WTC11 (cell line): ENCODE measurements around the gene SERGEF. TPM values are rescaled to one million over a fixed set of nuclear protein-coding genes. Genes with fewer than 3 reads are reported as not detected.

Experiments
- ATAC-seq: fragments of 200-7000 bp; cut with Tn5 transposase; 2 replicates; pipeline ENCODE4 v1.10.0; 2021; ENCODE audit warnings: mild to moderate bottlenecking, moderate library complexity
- CTCF ChIA-PET: fragments of 300-600 bp; sonication (Branson Sonifier 250); formaldehyde crosslinking; loops from one replicate; lab custom pipeline; 2021; ENCODE audit warnings: antibody characterized with exemption; lab: Charles Lee
- POLR2A ChIA-PET: fragments of 350-600 bp; sonication (Branson Sonifier 250); formaldehyde crosslinking; loops from one replicate; lab custom pipeline; 2021; ENCODE audit warnings: antibody characterized with exemption; lab: Charles Lee
- DNase-seq: peaks from one replicate; pipeline ENCODE4 v3.0.0; 2021; ENCODE audit warnings: low spot score
- H3K27ac Mint-ChIP-seq: 2 replicates; pipeline ENCODE4 v1.8.0; 2021; ENCODE audit warnings: mixed read lengths
- H3K27me3 Mint-ChIP-seq: 2 replicates; pipeline ENCODE4 v1.8.0; 2021; ENCODE audit warnings: low read depth, mild to moderate bottlenecking, moderate library complexity, mixed read lengths
- H3K36me3 Mint-ChIP-seq: 2 replicates; pipeline ENCODE4 v1.8.0; 2021; ENCODE audit warnings: mixed read lengths
- H3K4me1 Mint-ChIP-seq: 2 replicates; pipeline ENCODE4 v1.8.0; 2022; ENCODE audit warnings: mixed read lengths
- H3K4me3 Mint-ChIP-seq: 2 replicates; pipeline ENCODE4 v1.8.0; 2021; ENCODE audit warnings: mild to moderate bottlenecking, moderate library complexity, mixed read lengths
- H3K9me3 Mint-ChIP-seq: 2 replicates; pipeline ENCODE4 v1.8.0; 2021; ENCODE audit warnings: mixed read lengths
- FOXJ3 ChIP-seq: sonication (generic); formaldehyde crosslinking; IDR thresholded peaks from 2 replicates; pipeline ENCODE4 v1.9.0; 2021; ENCODE audit warnings: missing genetic modification reagents, mild to moderate bottlenecking, borderline replicate concordance
- FOXP1 ChIP-seq: sonication (generic); formaldehyde crosslinking; IDR thresholded peaks from 2 replicates; pipeline ENCODE4 v1.8.0; 2022; ENCODE audit warnings: missing genetic modification reagents, mild to moderate bottlenecking, moderate library complexity, borderline replicate concordance
- GABPB1 ChIP-seq: sonication (generic); formaldehyde crosslinking; IDR thresholded peaks from 2 replicates; pipeline ENCODE4 v1.8.1; 2023; ENCODE audit warnings: mild to moderate bottlenecking, missing genetic modification reagents
- JUN ChIP-seq: sonication (generic); formaldehyde crosslinking; IDR thresholded peaks from 2 replicates; pipeline ENCODE4 v1.8.0; 2023; ENCODE audit warnings: mild to moderate bottlenecking, missing genetic modification reagents
- MXD4 ChIP-seq: fragments of 250-450 bp; sonication (Bioruptor Pico); IDR thresholded peaks from 2 replicates; pipeline ENCODE4 v1.8.0; 2021; ENCODE audit warnings: mild to moderate bottlenecking, moderate library complexity, borderline replicate concordance
- MYBL2 ChIP-seq: sonication (generic); formaldehyde crosslinking; IDR thresholded peaks from 2 replicates; pipeline ENCODE4 v1.8.1; 2023; ENCODE audit warnings: mild to moderate bottlenecking, moderate library complexity, missing genetic modification reagents
- NFATC4 ChIP-seq: fragments of 250-450 bp; sonication (Bioruptor Pico); IDR thresholded peaks from 2 replicates; pipeline ENCODE4 v1.9.0; 2021; ENCODE audit warnings: mild to moderate bottlenecking
- NR1H2 ChIP-seq: sonication (generic); formaldehyde crosslinking; IDR thresholded peaks from 2 replicates; pipeline ENCODE4 v1.9.0; 2021; ENCODE audit warnings: mild to moderate bottlenecking, moderate library complexity, missing genetic modification reagents
- NR3C1 ChIP-seq: sonication (generic); formaldehyde crosslinking; conservative IDR thresholded peaks from 2 replicates; pipeline ENCODE4 v1.8.1; 2023; ENCODE audit warnings: low read depth, mild to moderate bottlenecking, missing genetic modification reagents
- TCF7 ChIP-seq: sonication (generic); formaldehyde crosslinking; IDR thresholded peaks from 2 replicates; pipeline ENCODE4 v1.8.0; 2022; ENCODE audit warnings: mild to moderate bottlenecking, low read depth, missing genetic modification reagents, moderate library complexity
- ZNF121 ChIP-seq: sonication (generic); formaldehyde crosslinking; IDR thresholded peaks from 2 replicates; pipeline ENCODE4 v1.8.0; 2023; ENCODE audit warnings: missing genetic modification reagents
- ZNF396 ChIP-seq: fragments of 250-450 bp; sonication (Bioruptor Pico); IDR thresholded peaks from 2 replicates; pipeline ENCODE4 v1.8.0; 2021; ENCODE audit warnings: mild to moderate bottlenecking, moderate library complexity, borderline replicate concordance
- ZNF416 ChIP-seq: fragments of 250-450 bp; sonication (Bioruptor Pico); IDR thresholded peaks from 2 replicates; pipeline ENCODE4 v1.9.0; 2021; ENCODE audit warnings: mild to moderate bottlenecking, inconsistent platforms
- total RNA-seq: library from RNA; stranded (reverse); gene quantifications from 3 replicates; pipeline ENCODE4 v1.2.3, GENCODE V29; 2021
- TF ChIP-seq, protein P1 (sequence below): sonication (generic); formaldehyde crosslinking; conservative IDR thresholded peaks from 2 replicates; pipeline ENCODE4 v1.8.1; 2022; ENCODE audit warnings: mild to moderate bottlenecking, missing genetic modification reagents
- TF ChIP-seq, protein P2 (sequence below): sonication (generic); formaldehyde crosslinking; IDR thresholded peaks from 2 replicates; pipeline ENCODE4 v1.8.1; 2023; ENCODE audit warnings: mild to moderate bottlenecking, missing genetic modification reagents
- TF ChIP-seq, protein P3 (sequence below): fragments of 250-450 bp; sonication (Bioruptor Pico); IDR thresholded peaks from 2 replicates; pipeline ENCODE4 v1.9.0; 2021; ENCODE audit warnings: moderate library complexity, mild to moderate bottlenecking, inconsistent platforms, borderline replicate concordance
- TF ChIP-seq, protein P4 (sequence below): sonication (generic); formaldehyde crosslinking; IDR thresholded peaks from 2 replicates; pipeline ENCODE4 v1.8.1; 2023; ENCODE audit warnings: mild to moderate bottlenecking, missing genetic modification reagents, moderate library complexity
- TF ChIP-seq, protein P5 (sequence below): sonication (generic); formaldehyde crosslinking; IDR thresholded peaks from 2 replicates; pipeline ENCODE4 v1.8.1; 2022; ENCODE audit warnings: mild to moderate bottlenecking, moderate library complexity, missing genetic modification reagents
- TF ChIP-seq, protein P6 (sequence below): sonication (generic); formaldehyde crosslinking; IDR thresholded peaks from 2 replicates; pipeline ENCODE4 v1.8.0; 2023; ENCODE audit warnings: missing genetic modification reagents
- TF ChIP-seq, protein P7 (sequence below): sonication (generic); formaldehyde crosslinking; IDR thresholded peaks from 2 replicates; pipeline ENCODE4 v1.8.1; 2022; ENCODE audit warnings: mild to moderate bottlenecking, missing genetic modification reagents, moderate library complexity, borderline replicate concordance
- TF ChIP-seq, protein P8 (sequence below): sonication (generic); formaldehyde crosslinking; IDR thresholded peaks from 2 replicates; pipeline ENCODE4 v1.8.0; 2022; ENCODE audit warnings: mild to moderate bottlenecking, missing genetic modification reagents

The SERGEF gene
- total RNA-seq, 1 experiment from 2014 or later, result 35.5 TPM

DNA sequence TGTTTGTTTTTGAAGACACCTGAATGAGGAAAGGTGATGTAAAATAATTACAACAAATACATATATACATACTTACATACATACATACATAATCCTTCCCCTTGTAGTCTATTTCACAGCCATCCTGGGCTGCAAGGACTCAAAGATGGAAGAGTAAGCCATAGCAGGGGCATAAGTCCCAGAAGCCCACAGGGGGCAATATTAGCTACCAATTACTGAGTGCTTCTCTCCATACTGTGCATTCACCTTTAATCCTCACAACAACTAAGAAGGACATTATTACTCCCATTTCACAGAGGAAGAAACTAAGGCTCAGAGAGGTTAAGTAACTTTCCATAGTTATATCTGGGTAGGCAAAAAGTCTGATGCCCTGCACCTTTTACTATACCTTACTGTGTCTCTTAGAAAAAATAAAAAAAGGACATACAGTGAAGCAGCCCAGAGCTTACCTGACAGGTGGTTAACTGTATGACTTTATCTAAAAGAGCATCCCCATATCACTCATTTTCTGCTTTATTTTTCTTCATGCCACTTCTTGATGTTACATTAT lies 2.7 kb downstream of the SERGEF start (continued):
- TF ChIP-seq, protein P1, sequence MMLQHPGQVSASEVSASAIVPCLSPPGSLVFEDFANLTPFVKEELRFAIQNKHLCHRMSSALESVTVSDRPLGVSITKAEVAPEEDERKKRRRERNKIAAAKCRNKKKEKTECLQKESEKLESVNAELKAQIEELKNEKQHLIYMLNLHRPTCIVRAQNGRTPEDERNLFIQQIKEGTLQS (CRISPR knock-in tag), result no peak

DNA sequence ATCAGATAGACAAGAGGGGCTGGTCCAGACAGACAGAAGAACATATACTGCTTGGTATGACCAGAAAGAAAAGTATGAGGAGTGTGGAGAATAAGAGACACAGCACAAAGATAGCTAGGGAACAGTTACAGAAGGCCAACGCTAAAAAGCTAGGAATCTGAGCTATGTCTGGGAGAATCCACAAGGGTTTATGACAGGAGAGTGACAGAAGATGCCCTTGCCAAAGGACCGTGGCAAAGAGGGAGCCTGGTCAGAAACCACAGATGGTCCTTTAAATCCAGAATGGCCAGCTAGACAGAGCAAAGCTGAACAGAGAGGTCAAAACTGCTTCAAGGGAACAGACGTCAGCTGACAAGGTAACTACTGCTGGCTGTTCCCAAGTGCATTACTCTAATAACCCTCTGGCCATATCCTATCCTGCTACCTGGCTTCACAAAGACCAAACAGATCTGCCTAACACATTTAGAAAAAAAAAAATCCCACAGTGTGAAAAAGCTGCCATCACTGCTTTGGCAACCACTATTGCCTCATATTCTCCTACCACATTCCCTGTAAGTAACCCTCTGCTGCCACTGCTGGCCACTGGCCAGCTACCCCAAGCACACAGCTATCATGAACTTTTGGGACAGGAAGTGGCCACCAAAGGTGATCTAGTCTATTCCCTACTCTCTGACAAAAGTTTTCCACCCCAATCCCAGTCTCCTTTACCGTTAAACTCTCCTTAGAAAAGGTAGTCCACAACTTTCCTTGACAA lies 7.3 kb downstream of the SERGEF start:
- CTCF ChIA-PET, result interaction anchor here (1.0 to 1.2 kb wide), 3 partner anchors 13 to 275 kb away, joined by 3 to 4 read pairs (median 3); no protein-coding TSS in a partner anchor
- ATAC-seq (no peak), DNase-seq (no peak)
- Mint-ChIP-seq H3K36me3 (peaks cover 13% of the 10 kb centered on the region), H3K9me3 (no peaks in the 10 kb centered on the region), H3K27ac (no peak overlapping the region), H3K4me1 (peaks cover 7% of the 10 kb centered on the region), H3K27me3 (no peaks in the 10 kb centered on the region), H3K4me3 (no peak overlapping the region)
- TF ChIP-seq MYBL2 (CRISPR knock-in tag), result no peak
- no peak for TF ChIP-seq ZNF396 (CRISPR knock-in tag)
- no peak for TF ChIP-seq MXD4 (CRISPR knock-in tag)
- no peak for TF ChIP-seq TCF7
- TF ChIP-seq, protein P2, sequence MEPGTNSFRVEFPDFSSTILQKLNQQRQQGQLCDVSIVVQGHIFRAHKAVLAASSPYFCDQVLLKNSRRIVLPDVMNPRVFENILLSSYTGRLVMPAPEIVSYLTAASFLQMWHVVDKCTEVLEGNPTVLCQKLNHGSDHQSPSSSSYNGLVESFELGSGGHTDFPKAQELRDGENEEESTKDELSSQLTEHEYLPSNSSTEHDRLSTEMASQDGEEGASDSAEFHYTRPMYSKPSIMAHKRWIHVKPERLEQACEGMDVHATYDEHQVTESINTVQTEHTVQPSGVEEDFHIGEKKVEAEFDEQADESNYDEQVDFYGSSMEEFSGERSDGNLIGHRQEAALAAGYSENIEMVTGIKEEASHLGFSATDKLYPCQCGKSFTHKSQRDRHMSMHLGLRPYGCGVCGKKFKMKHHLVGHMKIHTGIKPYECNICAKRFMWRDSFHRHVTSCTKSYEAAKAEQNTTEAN (CRISPR knock-in tag), result no peak
- TF ChIP-seq, protein P3, sequence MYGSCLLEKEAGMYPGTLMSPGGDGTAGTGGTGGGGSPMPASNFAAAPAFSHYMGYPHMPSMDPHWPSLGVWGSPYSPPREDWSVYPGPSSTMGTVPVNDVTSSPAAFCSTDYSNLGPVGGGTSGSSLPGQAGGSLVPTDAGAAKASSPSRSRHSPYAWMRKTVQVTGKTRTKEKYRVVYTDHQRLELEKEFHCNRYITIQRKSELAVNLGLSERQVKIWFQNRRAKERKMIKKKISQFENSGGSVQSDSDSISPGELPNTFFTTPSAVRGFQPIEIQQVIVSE (CRISPR knock-in tag), result no peak
- TF ChIP-seq FOXP1 (CRISPR knock-in tag), result no peak
- TF ChIP-seq, protein P4, sequence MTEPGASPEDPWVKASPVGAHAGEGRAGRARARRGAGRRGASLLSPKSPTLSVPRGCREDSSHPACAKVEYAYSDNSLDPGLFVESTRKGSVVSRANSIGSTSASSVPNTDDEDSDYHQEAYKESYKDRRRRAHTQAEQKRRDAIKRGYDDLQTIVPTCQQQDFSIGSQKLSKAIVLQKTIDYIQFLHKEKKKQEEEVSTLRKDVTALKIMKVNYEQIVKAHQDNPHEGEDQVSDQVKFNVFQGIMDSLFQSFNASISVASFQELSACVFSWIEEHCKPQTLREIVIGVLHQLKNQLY (CRISPR knock-in tag), result no peak
- TF ChIP-seq, protein P5, sequence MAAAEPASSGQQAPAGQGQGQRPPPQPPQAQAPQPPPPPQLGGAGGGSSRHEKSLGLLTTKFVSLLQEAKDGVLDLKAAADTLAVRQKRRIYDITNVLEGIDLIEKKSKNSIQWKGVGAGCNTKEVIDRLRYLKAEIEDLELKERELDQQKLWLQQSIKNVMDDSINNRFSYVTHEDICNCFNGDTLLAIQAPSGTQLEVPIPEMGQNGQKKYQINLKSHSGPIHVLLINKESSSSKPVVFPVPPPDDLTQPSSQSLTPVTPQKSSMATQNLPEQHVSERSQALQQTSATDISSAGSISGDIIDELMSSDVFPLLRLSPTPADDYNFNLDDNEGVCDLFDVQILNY (CRISPR knock-in tag), result no peak
- TF ChIP-seq ZNF416 (CRISPR knock-in tag), result no peak
- TF ChIP-seq NR1H2 (CRISPR knock-in tag), result no peak
- TF ChIP-seq NFATC4, result no peak
- TF ChIP-seq, protein P6, sequence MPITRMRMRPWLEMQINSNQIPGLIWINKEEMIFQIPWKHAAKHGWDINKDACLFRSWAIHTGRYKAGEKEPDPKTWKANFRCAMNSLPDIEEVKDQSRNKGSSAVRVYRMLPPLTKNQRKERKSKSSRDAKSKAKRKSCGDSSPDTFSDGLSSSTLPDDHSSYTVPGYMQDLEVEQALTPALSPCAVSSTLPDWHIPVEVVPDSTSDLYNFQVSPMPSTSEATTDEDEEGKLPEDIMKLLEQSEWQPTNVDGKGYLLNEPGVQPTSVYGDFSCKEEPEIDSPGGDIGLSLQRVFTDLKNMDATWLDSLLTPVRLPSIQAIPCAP (CRISPR knock-in tag), result no peak
- TF ChIP-seq, protein P7, sequence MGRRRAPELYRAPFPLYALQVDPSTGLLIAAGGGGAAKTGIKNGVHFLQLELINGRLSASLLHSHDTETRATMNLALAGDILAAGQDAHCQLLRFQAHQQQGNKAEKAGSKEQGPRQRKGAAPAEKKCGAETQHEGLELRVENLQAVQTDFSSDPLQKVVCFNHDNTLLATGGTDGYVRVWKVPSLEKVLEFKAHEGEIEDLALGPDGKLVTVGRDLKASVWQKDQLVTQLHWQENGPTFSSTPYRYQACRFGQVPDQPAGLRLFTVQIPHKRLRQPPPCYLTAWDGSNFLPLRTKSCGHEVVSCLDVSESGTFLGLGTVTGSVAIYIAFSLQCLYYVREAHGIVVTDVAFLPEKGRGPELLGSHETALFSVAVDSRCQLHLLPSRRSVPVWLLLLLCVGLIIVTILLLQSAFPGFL (CRISPR knock-in tag), result no peak
- no peak for TF ChIP-seq ZNF121 (CRISPR knock-in tag)
- TF ChIP-seq NR3C1, result no peak
- no peak for TF ChIP-seq GABPB1 (CRISPR knock-in tag)
- TF ChIP-seq, protein P8, sequence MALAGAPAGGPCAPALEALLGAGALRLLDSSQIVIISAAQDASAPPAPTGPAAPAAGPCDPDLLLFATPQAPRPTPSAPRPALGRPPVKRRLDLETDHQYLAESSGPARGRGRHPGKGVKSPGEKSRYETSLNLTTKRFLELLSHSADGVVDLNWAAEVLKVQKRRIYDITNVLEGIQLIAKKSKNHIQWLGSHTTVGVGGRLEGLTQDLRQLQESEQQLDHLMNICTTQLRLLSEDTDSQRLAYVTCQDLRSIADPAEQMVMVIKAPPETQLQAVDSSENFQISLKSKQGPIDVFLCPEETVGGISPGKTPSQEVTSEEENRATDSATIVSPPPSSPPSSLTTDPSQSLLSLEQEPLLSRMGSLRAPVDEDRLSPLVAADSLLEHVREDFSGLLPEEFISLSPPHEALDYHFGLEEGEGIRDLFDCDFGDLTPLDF (CRISPR knock-in tag), result no peak
- no peak for TF ChIP-seq JUN (CRISPR knock-in tag)
- no peak for TF ChIP-seq FOXJ3 (CRISPR knock-in tag)
- POLR2A ChIA-PET, result no interaction called here
